ENCODE data around the gene SPATA12. TPM values are rescaled to one million over a fixed set of nuclear protein-coding genes. Genes with fewer than 3 reads are reported as not detected.

Gene SPATA12
- total RNA-seq, 1 donor from 2014 or later, result not detected

- no peaks in the 10 kb centered on the region for H4K20me1 ChIP-seq (ENCODE audit: insufficient read depth, low read length)
- H3K36me3 Mint-ChIP-seq (ENCODE audit: low read depth, unreplicated experiment), result no peaks in the 10 kb centered on the region
- no peak overlapping the region for H2AFZ ChIP-seq (ENCODE audit: low read depth, low read length)
- H3K4me1 Mint-ChIP-seq (ENCODE audit: low read depth, unreplicated experiment), result peaks cover 1% of the 10 kb centered on the region
- no peak overlapping the region for H3K27ac Mint-ChIP-seq (ENCODE audit: unreplicated experiment)
- no peak overlapping the region for H3K4me3 Mint-ChIP-seq (ENCODE audit: unreplicated experiment)
- H3K4me3 ChIP-seq (ENCODE audit: insufficient read depth, low read depth, low read length), result no peak overlapping the region
- no peak overlapping the region for H3K9ac ChIP-seq (ENCODE audit: low read length)
- no peaks in the 10 kb centered on the region for H3K27me3 ChIP-seq (ENCODE audit: insufficient read depth, low read length)
- no peak for DNase-seq (ENCODE audit: low read depth)
- no peak overlapping the region for H3K4me2 ChIP-seq (ENCODE audit: low read length)
- TF ChIP-seq CTCF (IDR thresholded peaks at IDR 0.05; ENCODE audit: insufficient read depth, low read depth, low read length) (no peak), EZH2 (IDR thresholded peaks at IDR 0.05; ENCODE audit: insufficient read depth, low read length) (no peak)
- no peaks in the 10 kb centered on the region for H3K4me1 ChIP-seq (ENCODE audit: insufficient read depth, low read length)
- H3K9me3 ChIP-seq (ENCODE audit: insufficient read depth, low read depth, low read length), result no peaks in the 10 kb centered on the region
- no peak overlapping the region for H3K27ac ChIP-seq (ENCODE audit: low read depth, low read length)
- H3K79me2 ChIP-seq (ENCODE audit: insufficient read depth, low read length), result no peaks in the 10 kb centered on the region
- H3K9me3 Mint-ChIP-seq (ENCODE audit: unreplicated experiment), result no peaks in the 10 kb centered on the region
- FAIRE-seq, result no peak
- H3K36me3 ChIP-seq (ENCODE audit: insufficient read depth, low read length), result no peaks in the 10 kb centered on the region
- peaks cover 11% of the 10 kb centered on the region for H3K27me3 Mint-ChIP-seq (ENCODE audit: low read depth, unreplicated experiment)
These were observed 24.7 kb downstream of the SPATA12 start for GRCh38 chr3:57085211-57085610.

GRCh38 chr3:57086201-57086600 lies 25.7 kb downstream of the SPATA12 start:
- Histone ChIP-seq H2AFZ (ENCODE audit: low read depth, low read length) (no peak overlapping the region), H3K27ac (ENCODE audit: low read depth, low read length) (no peak overlapping the region), H3K9ac (ENCODE audit: low read length) (no peak overlapping the region), H3K27me3 (ENCODE audit: insufficient read depth, low read length) (no peaks in the 10 kb centered on the region), H3K36me3 (ENCODE audit: insufficient read depth, low read length) (no peaks in the 10 kb centered on the region), H4K20me1 (ENCODE audit: insufficient read depth, low read length) (no peaks in the 10 kb centered on the region), H3K4me2 (ENCODE audit: low read length) (no peak overlapping the region), H3K79me2 (ENCODE audit: insufficient read depth, low read length) (no peaks in the 10 kb centered on the region), H3K4me3 (ENCODE audit: insufficient read depth, low read depth, low read length) (no peak overlapping the region), H3K4me1 (ENCODE audit: insufficient read depth, low read length) (peaks cover under 1% of the 10 kb centered on the region), H3K9me3 (ENCODE audit: insufficient read depth, low read depth, low read length) (no peaks in the 10 kb centered on the region)
- Mint-ChIP-seq H3K27me3 (ENCODE audit: low read depth, unreplicated experiment) (peaks cover 4% of the 10 kb centered on the region), H3K9me3 (ENCODE audit: unreplicated experiment) (no peaks in the 10 kb centered on the region), H3K4me1 (ENCODE audit: low read depth, unreplicated experiment) (peaks cover 1% of the 10 kb centered on the region), H3K4me3 (ENCODE audit: unreplicated experiment) (no peak overlapping the region), H3K36me3 (ENCODE audit: low read depth, unreplicated experiment) (no peaks in the 10 kb centered on the region), H3K27ac (ENCODE audit: unreplicated experiment) (no peak overlapping the region)
- DNase-seq (ENCODE audit: low read depth), result no peak
- no peak for FAIRE-seq
- TF ChIP-seq CTCF (IDR thresholded peaks at IDR 0.05; ENCODE audit: insufficient read depth, low read depth, low read length), result no peak
- TF ChIP-seq EZH2 (IDR thresholded peaks at IDR 0.05; ENCODE audit: insufficient read depth, low read length), result no peak

GRCh38 chr3:57087361-57088092 lies 27.1 kb downstream of the SPATA12 start:
- no peak for DNase-seq (ENCODE audit: low read depth)
- Mint-ChIP-seq H3K4me3 (ENCODE audit: unreplicated experiment) (no peak overlapping the region), H3K27me3 (ENCODE audit: low read depth, unreplicated experiment) (peaks cover 1% of the 10 kb centered on the region), H3K27ac (ENCODE audit: unreplicated experiment) (no peak overlapping the region), H3K36me3 (ENCODE audit: low read depth, unreplicated experiment) (no peaks in the 10 kb centered on the region), H3K9me3 (ENCODE audit: unreplicated experiment) (no peaks in the 10 kb centered on the region), H3K4me1 (ENCODE audit: low read depth, unreplicated experiment) (peaks cover 6% of the 10 kb centered on the region)
- H3K9me3 ChIP-seq (ENCODE audit: insufficient read depth, low read depth, low read length), result no peaks in the 10 kb centered on the region
- H3K9ac ChIP-seq (ENCODE audit: low read length), result no peak overlapping the region
- no peaks in the 10 kb centered on the region for H3K79me2 ChIP-seq (ENCODE audit: insufficient read depth, low read length)
- no peak overlapping the region for H3K4me3 ChIP-seq (ENCODE audit: insufficient read depth, low read depth, low read length)
- no peak overlapping the region for H3K27ac ChIP-seq (ENCODE audit: low read depth, low read length)
- no peak overlapping the region for H2AFZ ChIP-seq (ENCODE audit: low read depth, low read length)
- H3K36me3 ChIP-seq (ENCODE audit: insufficient read depth, low read length), result no peaks in the 10 kb centered on the region
- TF ChIP-seq EZH2 (IDR thresholded peaks at IDR 0.05; ENCODE audit: insufficient read depth, low read length), result no peak
- TF ChIP-seq CTCF (IDR thresholded peaks at IDR 0.05; ENCODE audit: insufficient read depth, low read depth, low read length), result no peak
- H4K20me1 ChIP-seq (ENCODE audit: insufficient read depth, low read length), result no peaks in the 10 kb centered on the region
- peaks cover 8% of the 10 kb centered on the region for H3K4me1 ChIP-seq (ENCODE audit: insufficient read depth, low read length)
- no peak overlapping the region for H3K4me2 ChIP-seq (ENCODE audit: low read length)
- H3K27me3 ChIP-seq (ENCODE audit: insufficient read depth, low read length), result no peaks in the 10 kb centered on the region
- no peak for FAIRE-seq

Measured in astrocyte (in vitro differentiated cells and primary cell).